Neural progenitor cell (in vitro differentiated cells): ENCODE data around the gene RAB37. TPM values are rescaled to one million over a fixed set of nuclear protein-coding genes. Genes with fewer than 3 reads are reported as not detected.

Source experiments
- DNase-seq: peaks from one replicate; pipeline ENCODE4 v3.0.0-alpha.2; 2016; ENCODE audit warnings: low spot score
- H2AFZ ChIP-seq: fragments of 200-600 bp; sonication (generic); replicated peaks from 2 replicates; pipeline ENCODE4 v1.6.1; 2016; ENCODE audit warnings: antibody characterized with exemption
- H3F3A ChIP-seq: fragments of 200-600 bp; sonication (generic); 2 replicates; pipeline ENCODE4 v1.6.1; 2016; ENCODE audit warnings: antibody characterized with exemption, low read depth
- H3K27ac ChIP-seq: fragments of 200-600 bp; sonication (generic); 2 replicates; pipeline ENCODE4 v1.5.1; 2016; ENCODE audit warnings: mild to moderate bottlenecking
- H3K27me3 ChIP-seq: fragments of 200-600 bp; sonication (generic); 2 replicates; pipeline ENCODE4 v1.6.1; 2016; ENCODE audit warnings: mild to moderate bottlenecking, moderate library complexity
- H3K36me3 ChIP-seq: fragments of 200-600 bp; sonication (generic); 2 replicates; pipeline ENCODE4 v1.5.1; 2016
- H3K4me1 ChIP-seq: fragments of 200-600 bp; sonication (generic); 2 replicates; pipeline ENCODE4 v1.6.1; 2016; ENCODE audit warnings: mixed run types
- H3K4me2 ChIP-seq: fragments of 200-600 bp; sonication (generic); 2 replicates; pipeline ENCODE4 v1.6.1; 2016
- H3K4me3 ChIP-seq: fragments of 200-600 bp; sonication (generic); 2 replicates; pipeline ENCODE4 v1.5.1; 2016
- H3K79me2 ChIP-seq: fragments of 200-600 bp; sonication (generic); 2 replicates; pipeline ENCODE4 v1.6.1; 2016; ENCODE audit warnings: low read depth
- H3K9ac ChIP-seq: fragments of 200-600 bp; sonication (generic); 2 replicates; pipeline ENCODE4 v1.6.1; 2016
- H3K9me3 ChIP-seq: fragments of 200-600 bp; sonication (generic); 2 replicates; pipeline ENCODE4 v1.5.1; 2016; ENCODE audit warnings: low read depth
- H4K20me1 ChIP-seq: fragments of 200-600 bp; sonication (generic); 2 replicates; pipeline ENCODE4 v1.6.1; 2016; ENCODE audit warnings: low read depth
- H3K27ac Mint-ChIP-seq: 3 replicates; pipeline ENCODE4 v1.8.0; 2021; ENCODE audit warnings: mixed read lengths
- H3K27me3 Mint-ChIP-seq: 2 replicates; pipeline ENCODE4 v1.8.0; 2022; ENCODE audit warnings: low read depth, mild to moderate bottlenecking, inconsistent platforms, moderate library complexity, mixed read lengths; ENCODE audit not compliant: insufficient read depth
- H3K36me3 Mint-ChIP-seq: 3 replicates; pipeline ENCODE4 v1.8.0; 2021; ENCODE audit warnings: mixed read lengths
- H3K4me1 Mint-ChIP-seq: 3 replicates; pipeline ENCODE4 v1.8.0; 2021; ENCODE audit warnings: mixed read lengths
- H3K4me3 Mint-ChIP-seq: 3 replicates; pipeline ENCODE4 v1.8.0; 2021; ENCODE audit warnings: mild to moderate bottlenecking, moderate library complexity, mixed read lengths
- H3K9me3 Mint-ChIP-seq: 3 replicates; pipeline ENCODE4 v1.8.0; 2020; ENCODE audit warnings: mixed read lengths
- CTCF ChIP-seq: fragments of 200-600 bp; sonication (generic); IDR thresholded peaks from 2 replicates; pipeline ENCODE4 v1.5.1; 2017; ENCODE audit warnings: antibody characterized with exemption, mild to moderate bottlenecking
- EZH2 ChIP-seq: fragments of 200-600 bp; sonication (generic); IDR thresholded peaks from 2 replicates; pipeline ENCODE4 v1.6.1; 2017; ENCODE audit warnings: antibody characterized with exemption, mild to moderate bottlenecking, moderate library complexity
- EZH2phosphoT487 ChIP-seq: fragments of 200-600 bp; sonication (generic); IDR thresholded peaks from 2 replicates; pipeline ENCODE4 v1.6.1; 2017; ENCODE audit warnings: antibody characterized with exemption
- total RNA-seq: library from RNA; depleted of rRNA; stranded (reverse); fragments of >200 nt; gene quantifications from 2 replicates; pipeline ENCODE4 v1.2.3, GENCODE V29; 2015; ENCODE audit warnings: low replicate concordance

RAB37 gene
- total RNA-seq, 1 donor from 2014 or later: 1.5 TPM

- no peak for DNase-seq
- Histone ChIP-seq H3K36me3 (no peaks in the 10 kb centered on the region), H3K27me3 (no peaks in the 10 kb centered on the region), H3K79me2 (peaks cover 65% of the 10 kb centered on the region), H3K4me1 (peaks cover 48% of the 10 kb centered on the region), H3F3A (peaks cover 39% of the 10 kb centered on the region), H3K9me3 (no peaks in the 10 kb centered on the region), H3K9ac (no peak overlapping the region), H3K4me3 (peak overlapping the region; percentile 99), H4K20me1 (peaks cover 55% of the 10 kb centered on the region), H3K27ac (no peak overlapping the region), H2AFZ (no peak overlapping the region), H3K4me2 (peak overlapping the region; percentile 87)
- H3K27me3 Mint-ChIP-seq: peaks cover 7% of the 10 kb centered on the region
- peak overlapping the region; percentile 98 for H3K4me3 Mint-ChIP-seq
- H3K4me1 Mint-ChIP-seq: peaks cover 41% of the 10 kb centered on the region
- TF ChIP-seq EZH2: no peak
- no peak for TF ChIP-seq EZH2phosphoT487
- no peak for TF ChIP-seq CTCF
- H3K36me3 Mint-ChIP-seq: peaks cover 15% of the 10 kb centered on the region
- no peaks in the 10 kb centered on the region for H3K9me3 Mint-ChIP-seq
- peak overlapping the region; percentile 47 for H3K27ac Mint-ChIP-seq
Measured at GRCh38 chr17:74750039-74750326, 12.9 kb downstream of the RAB37 start.

- Histone ChIP-seq H2AFZ (no peak overlapping the region), H3K9me3 (no peaks in the 10 kb centered on the region), H3K4me1 (peaks cover 43% of the 10 kb centered on the region), H4K20me1 (peaks cover 56% of the 10 kb centered on the region), H3F3A (peaks cover 34% of the 10 kb centered on the region), H3K79me2 (peaks cover 70% of the 10 kb centered on the region), H3K27me3 (no peaks in the 10 kb centered on the region), H3K36me3 (no peaks in the 10 kb centered on the region), H3K4me2 (peak overlapping the region; percentile 87), H3K27ac (no peak overlapping the region), H3K4me3 (peak overlapping the region; percentile 99), H3K9ac (no peak overlapping the region)
- DNase-seq: no peak
- peaks cover 41% of the 10 kb centered on the region for H3K4me1 Mint-ChIP-seq
- H3K4me3 Mint-ChIP-seq: peak overlapping the region; percentile 98
- H3K27me3 Mint-ChIP-seq: peaks cover 7% of the 10 kb centered on the region
- peaks cover 15% of the 10 kb centered on the region for H3K36me3 Mint-ChIP-seq
- H3K27ac Mint-ChIP-seq: no peak overlapping the region
- H3K9me3 Mint-ChIP-seq: no peaks in the 10 kb centered on the region
- TF ChIP-seq EZH2 (no peak), CTCF (no peak), EZH2phosphoT487 (no peak)
Measured at GRCh38 chr17:74750327-74751069, 13.4 kb downstream of the RAB37 start.

GRCh38 chr17:74752415-74752814, 15.4 kb downstream of the RAB37 start:
- H3K4me1 Mint-ChIP-seq: peaks cover 27% of the 10 kb centered on the region
- no peaks in the 10 kb centered on the region for H3K9me3 Mint-ChIP-seq
- H3K36me3 ChIP-seq: no peaks in the 10 kb centered on the region
- no peak for DNase-seq
- H3K27me3 Mint-ChIP-seq: peaks cover 6% of the 10 kb centered on the region
- peaks cover 33% of the 10 kb centered on the region for H3K4me1 ChIP-seq
- H4K20me1 ChIP-seq: peaks cover 69% of the 10 kb centered on the region
- H3K27me3 ChIP-seq: no peaks in the 10 kb centered on the region
- no peak overlapping the region for H3K4me2 ChIP-seq
- no peak overlapping the region for H3K9ac ChIP-seq
- H3F3A ChIP-seq: peaks cover 20% of the 10 kb centered on the region
- no peak overlapping the region for H3K4me3 Mint-ChIP-seq
- H3K27ac ChIP-seq: no peak overlapping the region
- TF ChIP-seq CTCF (no peak), EZH2 (no peak), EZH2phosphoT487 (no peak)
- no peaks in the 10 kb centered on the region for H3K9me3 ChIP-seq
- no peak overlapping the region for H2AFZ ChIP-seq
- no peak overlapping the region for H3K4me3 ChIP-seq
- H3K36me3 Mint-ChIP-seq: peaks cover 15% of the 10 kb centered on the region
- H3K79me2 ChIP-seq: peaks cover 89% of the 10 kb centered on the region
- H3K27ac Mint-ChIP-seq: no peak overlapping the region
